GM19035 (cell line): ENCODE data around the gene ALDH6A1.

Source experiments
- ATAC-seq: cut with Tn5 transposase; IDR thresholded peaks from one replicate; pipeline ENCODE4 v1.9.1; 2021; ENCODE audit not compliant: unreplicated experiment

The ALDH6A1 gene

DNA sequence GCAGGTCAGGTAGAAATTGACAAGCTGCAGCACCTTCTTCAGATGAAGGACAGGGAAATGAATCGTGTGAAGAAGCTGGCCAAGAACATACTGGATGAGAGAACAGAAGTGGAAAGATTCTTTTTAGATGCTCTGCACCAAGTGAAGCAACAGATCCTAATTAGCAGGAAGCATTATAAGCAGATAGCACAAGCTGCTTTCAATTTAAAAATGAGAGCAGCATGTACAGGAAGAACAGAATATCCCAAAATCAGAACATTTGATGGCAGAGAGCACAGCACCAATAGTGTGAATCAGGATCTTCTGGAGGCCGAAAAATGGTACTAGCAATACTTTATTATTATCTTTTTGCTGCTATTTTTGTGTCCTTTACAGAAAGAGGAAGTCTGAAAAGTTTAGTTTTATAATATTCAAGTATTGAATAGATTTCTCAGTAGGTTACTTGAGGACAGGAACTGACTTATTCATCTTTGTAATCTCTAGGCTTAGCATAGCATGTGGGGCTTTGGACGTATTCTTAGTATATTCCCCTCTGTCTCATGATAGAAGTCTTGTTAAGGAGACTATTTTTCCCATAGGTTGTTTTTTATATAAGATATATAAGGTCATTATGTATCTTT lies 34.3 kb downstream of the ALDH6A1 start:
- ATAC-seq, result no peak

DNA sequence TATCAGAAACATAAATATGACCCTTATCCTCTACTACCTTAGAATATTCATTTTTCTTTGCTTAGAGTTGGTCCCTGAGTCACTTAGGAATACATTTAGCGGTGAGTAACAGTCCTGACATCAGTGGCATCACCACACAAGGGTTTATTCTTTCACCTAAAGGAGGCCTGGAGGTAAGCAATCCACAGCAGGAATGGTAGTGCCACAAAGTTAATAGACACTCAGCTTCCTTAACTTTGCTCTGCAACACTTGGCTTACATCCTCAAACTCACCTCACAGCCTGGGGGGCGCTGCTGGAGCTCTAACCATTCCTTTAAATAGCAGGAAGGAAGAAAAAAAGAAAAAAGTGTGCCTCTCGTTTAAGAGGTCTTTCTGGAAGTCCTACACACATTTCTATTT lies 36.0 kb downstream of the ALDH6A1 start:
- no peak for ATAC-seq

DNA sequence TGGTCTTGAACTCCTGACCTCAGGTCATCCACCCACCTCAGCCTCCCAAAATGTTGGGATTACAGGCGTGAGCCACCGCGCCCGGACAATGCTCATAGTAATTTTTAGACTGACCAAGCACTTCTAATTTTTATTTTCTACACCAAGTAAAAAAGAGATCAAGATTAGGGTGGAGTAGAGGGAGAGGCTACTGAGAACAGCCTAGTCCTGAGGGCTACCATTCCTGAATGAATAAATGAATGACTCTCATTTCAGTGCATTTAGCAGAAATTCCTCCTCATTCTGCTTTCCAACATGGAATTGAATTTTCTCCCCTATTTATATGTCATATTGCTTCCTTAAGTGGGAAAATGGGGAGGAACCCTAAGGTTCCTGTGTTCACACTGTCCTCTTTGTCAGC lies 38.7 kb downstream of the ALDH6A1 start:
- no peak for ATAC-seq

DNA sequence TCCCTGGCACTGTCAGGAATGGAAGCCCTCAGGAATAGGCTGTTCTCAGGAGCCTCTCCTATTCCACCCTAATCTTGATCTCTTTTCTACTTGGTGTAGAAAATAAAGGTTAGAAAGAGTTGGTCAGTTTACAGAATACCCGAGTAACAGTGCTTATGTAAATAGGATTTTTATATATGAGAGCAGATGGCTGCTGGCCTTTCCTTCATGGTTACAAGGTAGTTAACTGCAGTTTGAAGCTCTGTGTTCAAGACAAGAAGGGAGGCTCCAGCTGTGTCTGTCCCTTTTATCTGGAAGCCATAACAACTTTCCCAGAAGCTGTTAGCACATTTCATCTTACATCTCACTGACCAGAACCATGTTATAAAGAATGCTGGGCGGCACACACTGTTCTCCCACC lies 42.0 kb downstream of the ALDH6A1 start:
- ATAC-seq, result no peak

DNA sequence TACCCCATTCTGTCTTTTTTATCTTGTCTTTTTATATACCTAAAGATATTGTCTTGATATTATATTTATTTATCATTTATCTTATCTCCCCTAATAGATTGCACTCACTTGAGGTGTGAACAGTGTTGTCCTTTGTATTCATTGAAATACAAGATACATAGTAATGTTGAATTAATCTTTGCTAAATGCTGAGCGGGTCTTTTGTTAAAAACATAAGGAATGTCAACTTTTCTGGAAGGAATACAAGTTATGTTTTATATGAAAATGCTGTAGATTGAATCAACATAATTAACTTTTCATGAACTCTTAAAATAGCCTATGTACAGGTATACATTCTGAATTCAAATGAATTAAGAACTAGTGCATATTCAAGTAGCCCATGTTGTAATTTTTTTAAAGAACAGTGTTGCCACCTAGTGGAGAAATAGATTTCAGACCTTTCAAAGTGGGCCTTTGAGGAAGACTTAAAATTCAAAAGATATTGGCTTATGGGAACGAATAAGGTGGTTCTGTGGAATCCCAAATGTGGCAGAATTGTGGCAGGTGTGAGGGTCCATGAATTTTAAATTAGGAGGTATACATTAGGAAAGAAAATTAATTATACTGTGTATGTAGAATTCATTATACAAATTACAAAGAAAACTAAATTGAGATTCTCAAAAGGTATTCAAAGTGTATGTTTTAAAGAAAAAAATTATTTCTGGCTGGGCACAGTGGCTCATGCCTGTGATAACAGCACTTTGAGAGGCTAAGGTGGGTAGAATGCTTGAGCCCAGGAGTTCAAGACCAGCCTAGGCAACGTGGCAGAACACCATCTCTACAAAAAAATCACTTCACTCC lies 46.0 kb downstream of the ALDH6A1 start:
- no peak for ATAC-seq

DNA sequence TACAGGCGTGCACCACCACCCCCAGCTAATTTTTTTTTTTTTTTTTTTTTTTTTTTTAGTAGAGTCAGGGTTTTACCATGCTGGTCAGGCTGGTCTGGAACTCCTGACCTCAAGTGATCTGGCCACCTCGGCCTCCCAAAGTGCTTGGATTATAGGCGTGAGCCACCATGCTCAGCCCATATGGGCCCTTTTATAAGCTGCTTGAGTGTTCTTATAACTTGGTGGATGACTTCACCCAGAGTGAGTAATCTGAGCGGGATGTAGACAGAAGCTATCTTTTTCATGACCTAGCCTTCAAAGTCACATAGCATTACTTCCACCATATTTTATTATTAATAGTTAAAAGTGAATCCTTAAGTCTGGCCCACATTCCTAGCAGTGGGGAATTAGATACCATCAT lies 48.7 kb downstream of the ALDH6A1 start:
- ATAC-seq, result no peak

DNA sequence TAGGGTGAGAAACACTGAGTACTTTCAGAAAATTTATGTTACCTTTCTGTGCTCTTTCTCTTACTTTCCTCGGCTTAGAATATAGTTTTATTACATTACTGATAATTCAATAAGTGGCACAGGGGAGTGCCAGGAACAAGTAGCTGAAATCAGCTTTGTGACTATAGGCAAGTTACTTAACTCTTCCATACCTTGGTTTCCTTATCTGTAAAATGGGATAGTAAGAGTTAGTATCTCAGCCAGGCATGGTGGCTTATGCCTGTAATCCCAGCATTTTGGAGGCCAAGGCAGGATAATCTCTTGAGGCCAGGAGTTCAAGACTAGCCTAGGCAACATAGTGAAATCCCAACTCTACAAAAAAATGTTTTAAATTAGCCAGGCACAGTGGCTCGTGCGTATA lies 49.7 kb downstream of the ALDH6A1 start:
- no peak for ATAC-seq

DNA sequence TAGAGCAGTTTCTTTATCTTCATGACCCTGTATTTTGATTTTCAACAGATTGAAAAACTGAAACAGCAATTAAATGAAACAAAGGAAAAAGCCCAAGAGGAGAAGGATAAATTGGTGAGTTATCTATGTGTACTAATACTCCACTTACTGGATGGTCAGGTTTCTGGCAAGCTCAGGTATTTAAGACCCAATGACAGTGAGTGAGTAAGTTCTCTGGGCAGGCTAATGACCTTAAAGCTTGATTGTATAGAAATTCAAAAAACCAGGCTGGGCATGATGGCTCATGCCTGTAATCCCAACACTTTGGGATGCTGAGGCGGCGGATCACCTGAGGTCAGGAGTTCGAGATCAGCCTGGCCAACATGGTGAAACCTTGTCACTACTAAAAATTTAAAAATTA lies 55.1 kb downstream of the ALDH6A1 start:
- no peak for ATAC-seq

DNA sequence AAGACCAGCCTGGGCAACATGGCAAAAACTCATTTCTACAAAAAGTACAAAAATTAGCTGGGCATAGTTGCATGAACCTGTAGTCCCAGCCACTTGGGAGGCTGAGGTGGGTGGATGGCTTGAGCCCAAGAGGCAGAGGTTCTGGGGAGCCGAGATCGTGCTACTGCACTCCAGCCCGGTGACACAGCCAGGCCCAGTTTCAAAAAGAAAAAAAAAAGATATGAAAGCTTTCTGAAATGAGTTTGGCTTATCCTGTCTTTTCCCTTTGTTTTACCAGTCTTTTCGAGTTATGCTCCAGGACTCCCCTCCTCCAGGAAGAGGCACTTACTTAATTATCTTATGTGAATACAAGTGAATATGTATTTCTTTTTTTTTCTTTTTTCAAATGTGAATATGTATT lies 61.9 kb downstream of the ALDH6A1 start:
- no peak for ATAC-seq

DNA sequence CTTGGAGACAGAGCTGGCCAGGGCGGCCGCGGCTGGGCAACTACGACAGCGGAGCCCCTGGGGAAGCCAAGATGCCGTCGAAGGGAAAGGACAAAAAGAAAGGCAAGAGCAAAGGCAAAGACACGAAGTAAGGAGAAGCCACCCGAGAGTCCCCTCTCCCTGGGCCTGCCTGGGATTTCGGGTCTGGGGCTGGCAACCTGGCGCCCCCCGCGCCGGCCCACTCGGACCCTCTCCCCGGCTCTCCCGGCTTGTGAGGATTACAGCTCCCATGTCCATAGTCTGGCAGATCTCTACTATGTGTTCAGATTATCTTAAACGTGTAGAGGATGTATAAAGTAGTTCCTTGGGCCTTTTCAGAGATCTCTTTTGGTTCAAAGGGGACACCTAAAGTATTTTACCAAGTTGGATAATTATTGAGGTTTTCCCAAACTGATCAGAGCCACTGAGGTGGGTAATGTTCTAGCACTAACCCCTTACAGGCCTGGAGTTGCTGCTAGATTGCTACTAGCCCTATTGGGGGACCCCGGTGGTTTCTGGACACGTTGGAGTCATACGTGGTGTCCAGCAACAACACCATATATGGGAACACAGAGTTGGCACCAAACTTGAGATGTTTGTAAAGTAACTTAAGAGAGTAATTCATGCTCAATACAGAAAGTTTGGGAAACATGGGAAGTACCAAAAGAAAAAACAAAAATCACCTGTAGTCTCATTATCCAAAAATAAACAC lies 64.7 kb downstream of the ALDH6A1 start:
- no peak for ATAC-seq

DNA sequence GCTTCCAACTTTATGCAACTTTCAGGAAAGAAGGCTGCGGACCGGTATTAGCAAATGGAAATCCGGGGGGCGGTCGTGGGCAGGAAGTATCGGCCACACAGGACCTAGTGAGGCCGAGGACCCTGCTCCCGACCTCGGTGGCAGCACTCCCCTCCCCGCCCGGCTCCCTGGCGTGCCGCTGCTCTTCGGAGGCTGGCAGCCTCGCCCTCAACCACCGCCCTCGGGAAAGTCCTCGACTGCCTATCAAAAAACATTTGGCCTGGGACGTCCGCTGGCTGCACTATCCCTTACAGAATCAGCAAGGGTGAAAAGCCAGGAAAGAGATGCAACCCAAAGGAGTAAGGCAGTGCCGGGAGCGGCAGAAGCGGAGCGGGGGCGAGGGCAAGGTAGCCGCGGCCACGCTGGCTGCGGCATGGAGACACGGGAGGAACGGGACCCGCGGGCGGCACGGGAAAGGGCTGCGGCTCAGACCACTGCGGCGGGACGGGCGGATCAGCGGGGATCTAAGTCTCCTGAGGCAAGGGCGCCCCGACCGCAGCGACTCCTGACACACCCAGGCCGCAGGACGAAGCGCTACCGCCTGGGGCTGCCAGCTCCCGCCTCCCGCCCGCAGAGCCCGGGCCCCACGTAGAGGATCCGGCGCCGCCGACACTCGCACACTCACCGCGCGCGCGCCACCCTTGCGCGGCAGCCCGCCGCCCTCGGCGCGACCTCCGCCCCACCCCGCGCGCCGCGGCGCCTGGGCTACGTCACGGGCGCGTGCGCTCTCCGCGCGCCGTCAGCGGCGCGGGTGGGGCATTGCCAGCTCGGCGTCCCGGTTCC lies 65.5 kb downstream of the ALDH6A1 start, which contains the start of the genes BBOF1 and ENTPD5:
BBOF1 (plus strand) TSS at position 764 of the 822 bp plus-strand sequence. CDS start 130 bp downstream, outside the sequence.
ENTPD5 (minus strand) TSS at position 703 of the 822 bp plus-strand sequence. CDS start 31,186 bp downstream, outside the sequence.
- ATAC-seq, result peak; percentile 88

DNA sequence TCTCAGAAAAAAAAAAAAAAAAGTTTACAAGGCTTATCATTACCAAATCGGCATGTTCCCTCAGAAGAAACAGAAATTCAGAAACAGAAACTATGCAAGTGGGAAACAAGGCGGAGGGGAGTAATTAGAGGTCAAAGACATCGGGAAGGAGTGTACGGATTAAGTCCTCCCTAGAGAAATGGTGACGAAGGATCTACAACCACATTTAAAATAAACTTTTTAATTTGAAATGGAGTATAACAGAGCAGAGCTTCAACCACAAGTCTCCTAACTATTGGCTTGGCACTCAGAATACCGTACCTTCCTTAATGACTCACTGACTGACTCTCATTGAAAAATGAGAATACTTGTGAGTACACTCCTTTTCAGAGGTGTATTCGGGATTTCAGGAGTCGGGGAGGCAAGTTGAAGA lies 66.1 kb downstream of the ALDH6A1 start:
- peak; percentile 8 for ATAC-seq

DNA sequence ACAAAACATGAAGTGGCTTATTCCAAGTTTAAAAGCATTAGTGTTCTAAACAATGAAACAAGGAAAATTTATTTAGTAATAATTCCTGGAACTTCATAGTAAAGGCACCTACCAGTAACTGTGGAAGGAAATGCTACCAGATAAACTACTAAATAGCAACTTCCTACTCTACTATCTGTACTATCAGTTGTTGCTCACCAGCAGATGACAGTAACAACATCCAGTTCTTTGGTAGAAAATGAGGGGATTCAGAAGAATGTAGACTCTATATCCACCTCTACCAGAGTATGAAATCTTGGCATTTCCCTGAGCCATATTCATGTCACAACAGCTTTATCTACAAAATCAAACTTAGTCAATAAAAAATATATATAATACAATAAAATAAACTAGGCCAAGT lies 68.3 kb downstream of the ALDH6A1 start:
- ATAC-seq, result no peak

DNA sequence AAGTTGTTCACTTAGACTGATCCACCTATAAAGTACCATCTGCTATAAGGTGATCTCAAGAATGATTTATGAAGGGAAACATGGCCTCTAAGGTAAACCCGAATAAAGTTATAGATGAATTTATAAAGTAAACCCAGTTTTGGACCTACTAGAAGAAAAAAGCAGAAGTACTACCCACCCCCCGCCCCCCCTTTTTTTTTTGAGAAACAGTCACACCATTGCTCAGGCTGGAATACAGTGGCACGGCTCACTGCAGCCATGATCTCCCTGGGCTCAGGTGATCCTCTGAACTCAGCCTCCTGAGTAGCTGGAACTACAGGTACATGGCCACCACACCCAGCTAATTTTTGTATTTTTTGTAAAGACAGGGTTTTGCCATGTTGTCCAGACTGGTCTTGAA lies 69.1 kb downstream of the ALDH6A1 start:
- no peak for ATAC-seq

DNA sequence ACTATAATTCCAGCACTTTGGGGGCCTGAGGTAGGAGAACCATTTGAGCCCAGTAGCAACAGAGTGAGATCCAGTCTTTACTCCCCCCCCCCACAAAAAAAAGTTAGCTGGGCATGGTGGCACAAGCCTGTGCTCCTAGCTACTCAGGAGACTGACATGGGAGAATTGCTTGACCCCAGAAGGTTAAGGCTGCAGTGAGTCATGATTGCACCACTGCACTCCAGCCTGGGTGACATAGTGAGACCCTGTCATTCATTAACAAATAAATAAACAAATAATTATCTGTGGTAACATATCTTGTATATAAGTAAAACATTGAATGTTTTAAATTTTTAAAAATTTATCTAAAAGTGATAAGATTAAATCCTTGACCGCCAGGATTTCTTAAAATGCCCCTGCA lies 70.0 kb downstream of the ALDH6A1 start:
- ATAC-seq, result no peak

DNA sequence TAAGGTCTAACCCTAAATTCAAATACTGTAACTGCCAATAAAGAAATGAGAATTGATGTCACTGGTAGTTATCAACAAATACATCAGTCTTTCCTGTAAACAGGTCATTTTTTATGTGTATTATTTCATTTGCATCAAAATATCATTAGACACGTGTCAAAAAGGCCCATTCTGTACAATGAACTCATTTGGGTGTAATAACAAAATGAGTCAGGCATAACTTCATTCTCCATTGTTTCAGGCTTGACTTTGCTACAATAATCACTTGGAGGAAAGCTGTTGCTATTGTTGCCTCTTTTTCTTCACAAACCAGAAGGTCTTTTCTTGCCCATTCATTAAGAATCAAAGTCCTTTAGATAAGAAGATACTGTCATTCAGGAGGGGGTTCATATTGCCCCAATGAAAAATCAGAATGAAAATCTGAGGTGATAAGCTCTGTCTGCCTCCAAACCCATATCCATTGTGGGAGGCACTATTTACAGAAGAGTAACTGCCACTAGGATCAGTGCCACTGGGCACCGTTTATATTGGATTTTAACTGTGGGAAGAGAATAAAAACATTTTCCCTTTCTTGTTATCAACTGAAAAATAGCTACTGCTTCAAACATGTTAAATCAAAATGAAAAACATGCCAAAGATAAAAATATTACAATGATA lies 75.3 kb downstream of the ALDH6A1 start:
- no peak for ATAC-seq
